Smooth muscle cell (in vitro differentiated cells): ENCODE results near the gene ARIH2. TPM values are rescaled to one million over a fixed set of nuclear protein-coding genes. Genes with fewer than 3 reads are reported as not detected.

Experiments used
- DNase-seq: peaks from one replicate; lab custom pipeline; 2025; ENCODE audit not compliant: unreplicated experiment; lab: John Stamatoyannopoulos, UW
- H2AFZ ChIP-seq: fragments of 200-600 bp; sonication (generic); 2 replicates; pipeline ENCODE4 v1.6.0; 2016; ENCODE audit warnings: antibody characterized with exemption, low read depth, mild to moderate bottlenecking
- H3F3A ChIP-seq: fragments of 200-600 bp; sonication (generic); 2 replicates; pipeline ENCODE4 v1.6.0; 2017; ENCODE audit warnings: antibody characterized with exemption, low read depth
- H3K27ac ChIP-seq: fragments of 200-600 bp; sonication (generic); 2 replicates; pipeline ENCODE4 v1.5.1; 2016; ENCODE audit warnings: low read depth, mild to moderate bottlenecking
- H3K27me3 ChIP-seq: fragments of 200-600 bp; sonication (generic); 2 replicates; pipeline ENCODE4 v1.6.1; 2016; ENCODE audit warnings: low read depth, mild to moderate bottlenecking
- H3K36me3 ChIP-seq: fragments of 200-600 bp; sonication (generic); 2 replicates; pipeline ENCODE4 v1.5.1; 2016; ENCODE audit warnings: low read depth
- H3K4me1 ChIP-seq: fragments of 200-600 bp; sonication (generic); 2 replicates; pipeline ENCODE4 v1.5.1; 2016; ENCODE audit warnings: low read depth
- H3K4me2 ChIP-seq: fragments of 200-600 bp; sonication (generic); 2 replicates; pipeline ENCODE4 v1.6.0; 2016; ENCODE audit warnings: mild to moderate bottlenecking
- H3K4me3 ChIP-seq: fragments of 200-600 bp; sonication (generic); 2 replicates; pipeline ENCODE4 v1.5.1; 2016; ENCODE audit warnings: mild to moderate bottlenecking
- H3K79me2 ChIP-seq: fragments of 200-600 bp; sonication (generic); 2 replicates; pipeline ENCODE4 v1.6.0; 2016; ENCODE audit warnings: low read depth, mild to moderate bottlenecking
- H3K9ac ChIP-seq: fragments of 200-600 bp; sonication (generic); 2 replicates; pipeline ENCODE4 v1.6.0; 2016; ENCODE audit warnings: low read depth
- H3K9me3 ChIP-seq: fragments of 200-600 bp; sonication (generic); replicated peaks from 2 replicates; pipeline ENCODE4 v1.5.1; 2016; ENCODE audit warnings: low read depth
- H4K20me1 ChIP-seq: fragments of 200-600 bp; sonication (generic); 2 replicates; pipeline ENCODE4 v1.6.0; 2016; ENCODE audit warnings: low read depth
- WGBS: methylation state at CpG from one replicate; pipeline ENCODE4 v1.1.7; 2016; ENCODE audit warnings: low lambda C conversion rate; 5-methylcytosine and 5-hydroxymethylcytosine counted together
- polyA plus RNA-seq: library from polyadenylated mRNA; unstranded; fragments of >200 nt; fragmentation: Nextera tagmentation; extraction: Ambion mirVana; gene quantifications from 2 replicates; pipeline ENCODE4 v1.2.1, GENCODE V29; 2016
- total RNA-seq: library from RNA; depleted of rRNA; stranded (reverse); fragments of >200 nt; gene quantifications from 2 replicates; pipeline ENCODE4 v1.2.3, GENCODE V29; 2014
- TF ChIP-seq, protein P1 (sequence below): fragments of 200-600 bp; sonication (generic); IDR thresholded peaks from 2 replicates; pipeline ENCODE4 v1.5.1; 2017; ENCODE audit warnings: borderline replicate concordance, mild to moderate bottlenecking, antibody characterized with exemption; ENCODE audit not compliant: insufficient read depth, poor library complexity, severe bottlenecking

ARIH2 gene
- total and polyA plus RNA-seq, 2 experiments from 2014 or later: 39.7 to 43.6 TPM

GRCh38 chr3:49028673-49029562 lies 110.3 kb downstream of the ARIH2 start, which contains the start of gene IMPDH2:
Gene IMPDH2, minus strand, starts transcription at chr3:49029398. Its CDS starts 48 bp downstream, at chr3:49029350.
- peak within 1 kb of the TSS; percentile 91 for H3K27ac ChIP-seq
- TF ChIP-seq, protein P1, sequence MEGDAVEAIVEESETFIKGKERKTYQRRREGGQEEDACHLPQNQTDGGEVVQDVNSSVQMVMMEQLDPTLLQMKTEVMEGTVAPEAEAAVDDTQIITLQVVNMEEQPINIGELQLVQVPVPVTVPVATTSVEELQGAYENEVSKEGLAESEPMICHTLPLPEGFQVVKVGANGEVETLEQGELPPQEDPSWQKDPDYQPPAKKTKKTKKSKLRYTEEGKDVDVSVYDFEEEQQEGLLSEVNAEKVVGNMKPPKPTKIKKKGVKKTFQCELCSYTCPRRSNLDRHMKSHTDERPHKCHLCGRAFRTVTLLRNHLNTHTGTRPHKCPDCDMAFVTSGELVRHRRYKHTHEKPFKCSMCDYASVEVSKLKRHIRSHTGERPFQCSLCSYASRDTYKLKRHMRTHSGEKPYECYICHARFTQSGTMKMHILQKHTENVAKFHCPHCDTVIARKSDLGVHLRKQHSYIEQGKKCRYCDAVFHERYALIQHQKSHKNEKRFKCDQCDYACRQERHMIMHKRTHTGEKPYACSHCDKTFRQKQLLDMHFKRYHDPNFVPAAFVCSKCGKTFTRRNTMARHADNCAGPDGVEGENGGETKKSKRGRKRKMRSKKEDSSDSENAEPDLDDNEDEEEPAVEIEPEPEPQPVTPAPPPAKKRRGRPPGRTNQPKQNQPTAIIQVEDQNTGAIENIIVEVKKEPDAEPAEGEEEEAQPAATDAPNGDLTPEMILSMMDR: no peak
- H3K9me3 ChIP-seq: no peaks in the 10 kb centered on the region
- peak within 1 kb of the TSS; percentile 79 for H3K4me3 ChIP-seq
- no peaks in the 10 kb centered on the region for H4K20me1 ChIP-seq
- WGBS: 8% methylated on average over 54 of the region's 55 CpGs
- DNase-seq: peak; percentile 74
- H3F3A ChIP-seq: peaks cover 35% of the 10 kb centered on the region
- H3K9ac ChIP-seq: peak within 1 kb of the TSS; percentile 94
- peak within 1 kb of the TSS; percentile 95 for H3K4me2 ChIP-seq
- H3K4me1 ChIP-seq: peaks cover 10% of the 10 kb centered on the region
- no peak within 1 kb of the TSS for H2AFZ ChIP-seq
- no peaks in the 10 kb centered on the region for H3K27me3 ChIP-seq
- H3K36me3 ChIP-seq: no peaks in the 10 kb centered on the region
- peaks cover 28% of the 10 kb centered on the region for H3K79me2 ChIP-seq

- H3K4me3 ChIP-seq: peak overlapping the region; percentile 79
- no peaks in the 10 kb centered on the region for H3K9me3 ChIP-seq
- peak overlapping the region; percentile 69 for H3K9ac ChIP-seq
- H4K20me1 ChIP-seq: no peaks in the 10 kb centered on the region
- peak overlapping the region; percentile 91 for H3K27ac ChIP-seq
- WGBS: 8% methylated on average over 7 of the region's 7 CpGs
- no peak overlapping the region for H2AFZ ChIP-seq
- DNase-seq: no peak
- H3K36me3 ChIP-seq: no peaks in the 10 kb centered on the region
- H3K27me3 ChIP-seq: no peaks in the 10 kb centered on the region
- peaks cover 26% of the 10 kb centered on the region for H3K79me2 ChIP-seq
- peak overlapping the region; percentile 95 for H3K4me2 ChIP-seq
- TF ChIP-seq, protein P1: no peak
- H3K4me1 ChIP-seq: peaks cover 10% of the 10 kb centered on the region
- peaks cover 30% of the 10 kb centered on the region for H3F3A ChIP-seq
These were observed 110.9 kb downstream of the ARIH2 start for GRCh38 chr3:49029563-49029884.

- H3K4me2 ChIP-seq: no peak overlapping the region
- H3K4me1 ChIP-seq: peaks cover 10% of the 10 kb centered on the region
- peaks cover 24% of the 10 kb centered on the region for H3K79me2 ChIP-seq
- TF ChIP-seq, protein P1: no peak
- 100% methylated on average over 6 of the region's 6 CpGs for WGBS
- H3K9me3 ChIP-seq: no peaks in the 10 kb centered on the region
- H3K4me3 ChIP-seq: no peak overlapping the region
- peak overlapping the region; percentile 91 for H3K27ac ChIP-seq
- no peaks in the 10 kb centered on the region for H3K27me3 ChIP-seq
- H3K9ac ChIP-seq: no peak overlapping the region
- peaks cover 29% of the 10 kb centered on the region for H3F3A ChIP-seq
- no peak overlapping the region for H2AFZ ChIP-seq
- no peaks in the 10 kb centered on the region for H4K20me1 ChIP-seq
- no peak for DNase-seq
- H3K36me3 ChIP-seq: no peaks in the 10 kb centered on the region
These were observed 111.7 kb downstream of the ARIH2 start for GRCh38 chr3:49030321-49030720.
